Caco-2 (cell line): ENCODE data around the gene SEBOX. TPM values are rescaled to one million over a fixed set of nuclear protein-coding genes. Genes with fewer than 3 reads are reported as not detected.
A peak's percentile ranks its signal among the peaks of the same experiment; 100 is the strongest.

Source experiments
- BruUV-seq: library from RNA; stranded (reverse); fragments of 400-500 nt; replicated peaks from 2 replicates; lab custom pipeline; 2021; lab: Mats Ljungman, UMichigan
- CTCF ChIA-PET: fragments of 300-600 bp; sonication (Branson Sonifier 250); formaldehyde crosslinking; loops from one replicate; lab custom pipeline; 2022; ENCODE audit warnings: antibody characterized with exemption; lab: Charles Lee
- POLR2A ChIA-PET: fragments of 300-600 bp; sonication (Branson Sonifier 250); formaldehyde crosslinking; loops from one replicate; lab custom pipeline; 2022; ENCODE audit warnings: antibody characterized with exemption; lab: Charles Lee
- DNase-seq, 2 experiments: peaks; one replicate each; pipeline versions ENCODE4 v3.0.0 to v3.0.0-alpha.2; 2020 to 2022
- H3K27me3 ChIP-seq: replicated peaks from 2 replicates; pipeline ENCODE4 v1.6.0; 2011; ENCODE audit warnings: low read length; ENCODE audit not compliant: control insufficient read depth, insufficient read depth
- H3K36me3 ChIP-seq: 2 replicates; pipeline ENCODE4 v1.5.1; 2011; ENCODE audit warnings: low read length; ENCODE audit not compliant: control insufficient read depth, insufficient read depth
- H3K4me1 ChIP-seq: fragments of 250-450 bp; sonication (Bioruptor Pico); 2 replicates; pipeline ENCODE4 v1.5.1; 2020; ENCODE audit warnings: mild to moderate bottlenecking
- H3K4me3 ChIP-seq: 2 replicates; pipeline ENCODE4 v1.5.1; 2011; ENCODE audit warnings: low read depth, mild to moderate bottlenecking, control low read depth, low read length
- H3K9me3 ChIP-seq: fragments of 250-450 bp; sonication (Bioruptor Pico); 2 replicates; pipeline ENCODE4 v1.5.1; 2020; ENCODE audit warnings: mild to moderate bottlenecking, moderate library complexity
- H3K27ac Mint-ChIP-seq: one replicate; pipeline ENCODE4 v1.8.0; 2022; ENCODE audit warnings: mixed read lengths; ENCODE audit not compliant: unreplicated experiment
- H3K27me3 Mint-ChIP-seq: one replicate; pipeline ENCODE4 v1.8.0; 2022; ENCODE audit warnings: mixed read lengths; ENCODE audit not compliant: insufficient read depth, unreplicated experiment
- H3K36me3 Mint-ChIP-seq: one replicate; pipeline ENCODE4 v1.8.0; 2022; ENCODE audit warnings: mild to moderate bottlenecking, mixed read lengths; ENCODE audit not compliant: insufficient read depth, unreplicated experiment
- H3K4me1 Mint-ChIP-seq: one replicate; pipeline ENCODE4 v1.8.0; 2022; ENCODE audit warnings: low read depth, mixed read lengths; ENCODE audit not compliant: unreplicated experiment
- H3K4me3 Mint-ChIP-seq: one replicate; pipeline ENCODE4 v1.8.0; 2022; ENCODE audit warnings: mild to moderate bottlenecking, moderate library complexity, mixed read lengths; ENCODE audit not compliant: unreplicated experiment
- H3K9me3 Mint-ChIP-seq: one replicate; pipeline ENCODE4 v1.8.0; 2022; ENCODE audit warnings: mixed read lengths; ENCODE audit not compliant: unreplicated experiment
- intact Hi-C: fragments of 100-400 bp; cut with micrococcal nuclease; formaldehyde crosslinking; loops from one replicate; pipeline ENCODE4 v1.10.0; 2022; ENCODE audit not compliant: unreplicated experiment
- total RNA-seq: library from RNA; stranded (reverse); gene quantifications from 2 replicates; pipeline ENCODE4 v1.2.3, GENCODE V29; 2022
- TF ChIP-seq, protein P1 (sequence below), 2 experiments: fragments of 200-600 bp in 1 of 2; IDR thresholded peaks; 1 replicate in 1 of 2; 2 replicates in 1 of 2; pipeline versions ENCODE4 v1.5.1 to v1.8.0; 2011 to 2022; ENCODE audit warnings: antibody characterized with exemption in 1 of 2, control low read depth in 1 of 2, inconsistent platforms in 1 of 2, low read depth in 1 of 2, low read length in 1 of 2, mild to moderate bottlenecking in 1 of 2, moderate library complexity in 1 of 2; ENCODE audit not compliant: insufficient read depth in 1 of 2, severe bottlenecking in 1 of 2, unreplicated experiment in 1 of 2

The SEBOX gene
- total RNA-seq, 1 experiment from 2014 or later, result not detected

- Mint-ChIP-seq H3K9me3 (no peaks in the 10 kb centered on the region), H3K27ac (peak overlapping the region; percentile 72), H3K36me3 (peaks cover 65% of the 10 kb centered on the region), H3K27me3 (no peaks in the 10 kb centered on the region), H3K4me1 (peaks cover 31% of the 10 kb centered on the region), H3K4me3 (peak overlapping the region; percentile 90)
- Histone ChIP-seq H3K4me1 (peaks cover 53% of the 10 kb centered on the region), H3K4me3 (peak overlapping the region; percentile 10; the same call in 1 of the 2 replicates), H3K27me3 (no peaks in the 10 kb centered on the region), H3K9me3 (no peaks in the 10 kb centered on the region), H3K36me3 (peaks cover 19% of the 10 kb centered on the region)
- intact Hi-C loops, result loop anchor here (2.0 to 10.0 kb wide), 2 partner anchors 20 to 170 kb away; no protein-coding TSS in a partner anchor
- DNase-seq, result no peak
- BruUV-seq, result no TSS peak
- POLR2A ChIA-PET, result interaction anchor here (1.5 to 4.6 kb wide), 4 partner anchors 10 to 69 kb away, joined by 5 to 40 read pairs (median 8); partner anchors contain the start of genes IFT20, POLDIP2, TNFAIP1 and VTN
- TF ChIP-seq, protein P1, sequence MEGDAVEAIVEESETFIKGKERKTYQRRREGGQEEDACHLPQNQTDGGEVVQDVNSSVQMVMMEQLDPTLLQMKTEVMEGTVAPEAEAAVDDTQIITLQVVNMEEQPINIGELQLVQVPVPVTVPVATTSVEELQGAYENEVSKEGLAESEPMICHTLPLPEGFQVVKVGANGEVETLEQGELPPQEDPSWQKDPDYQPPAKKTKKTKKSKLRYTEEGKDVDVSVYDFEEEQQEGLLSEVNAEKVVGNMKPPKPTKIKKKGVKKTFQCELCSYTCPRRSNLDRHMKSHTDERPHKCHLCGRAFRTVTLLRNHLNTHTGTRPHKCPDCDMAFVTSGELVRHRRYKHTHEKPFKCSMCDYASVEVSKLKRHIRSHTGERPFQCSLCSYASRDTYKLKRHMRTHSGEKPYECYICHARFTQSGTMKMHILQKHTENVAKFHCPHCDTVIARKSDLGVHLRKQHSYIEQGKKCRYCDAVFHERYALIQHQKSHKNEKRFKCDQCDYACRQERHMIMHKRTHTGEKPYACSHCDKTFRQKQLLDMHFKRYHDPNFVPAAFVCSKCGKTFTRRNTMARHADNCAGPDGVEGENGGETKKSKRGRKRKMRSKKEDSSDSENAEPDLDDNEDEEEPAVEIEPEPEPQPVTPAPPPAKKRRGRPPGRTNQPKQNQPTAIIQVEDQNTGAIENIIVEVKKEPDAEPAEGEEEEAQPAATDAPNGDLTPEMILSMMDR (IDR thresholded peaks at IDR 0.05; ENCODE audit: insufficient read depth in 1 of 2, low read depth in 1 of 2, low read length in 1 of 2, severe bottlenecking in 1 of 2, unreplicated experiment in 1 of 2), result no peak
- CTCF ChIA-PET, result interaction anchor here (0.6 to 2.3 kb wide), 4 partner anchors 12 to 162 kb away, joined by 3 to 14 read pairs (median 7); partner anchors contain the start of gene VTN
These were observed 39.4 kb upstream of the SEBOX start for GRCh38 chr17:28404461-28404811.

DNA sequence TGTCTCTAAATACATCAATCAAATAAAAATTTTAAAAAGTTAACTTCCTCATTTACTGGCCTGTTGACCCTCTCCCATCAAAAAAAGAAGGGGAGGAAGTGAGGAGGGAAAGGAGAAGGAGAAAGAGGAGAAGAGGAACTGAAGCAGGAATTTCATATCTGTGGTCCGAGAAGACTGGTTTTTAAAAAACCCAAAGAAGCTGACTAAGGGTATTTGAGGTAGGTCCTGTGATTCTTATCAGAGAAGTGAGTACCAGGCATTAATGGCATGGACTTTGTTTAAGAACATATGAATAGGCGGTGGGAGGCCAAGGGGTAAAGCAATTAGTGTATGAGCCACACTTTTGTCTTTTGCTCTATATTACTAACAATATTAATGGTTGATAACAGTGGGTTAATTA, 39.0 kb upstream of the SEBOX start:
- H3K36me3 ChIP-seq, result peaks cover 20% of the 10 kb centered on the region
- TF ChIP-seq, protein P1 (IDR thresholded peaks at IDR 0.05; ENCODE audit: insufficient read depth in 1 of 2, low read depth in 1 of 2, low read length in 1 of 2, severe bottlenecking in 1 of 2, unreplicated experiment in 1 of 2), result no peak
- intact Hi-C loops, result loop anchor here (2.0 to 10.0 kb wide), 2 partner anchors 19 to 169 kb away; no protein-coding TSS in a partner anchor
- CTCF ChIA-PET, result interaction anchor here (0.6 to 2.3 kb wide), 2 partner anchors 13 to 162 kb away, joined by 3 to 14 read pairs; no protein-coding TSS in a partner anchor
- H3K9me3 Mint-ChIP-seq, result no peaks in the 10 kb centered on the region
- DNase-seq, result no peak
- no TSS peak for BruUV-seq
- no peaks in the 10 kb centered on the region for H3K27me3 ChIP-seq
- peak overlapping the region; percentile 72 for H3K27ac Mint-ChIP-seq
- no peaks in the 10 kb centered on the region for H3K9me3 ChIP-seq
- no peak overlapping the region for H3K4me3 ChIP-seq
- peaks cover 70% of the 10 kb centered on the region for H3K36me3 Mint-ChIP-seq
- H3K4me3 Mint-ChIP-seq, result peak overlapping the region; percentile 90
- no peaks in the 10 kb centered on the region for H3K27me3 Mint-ChIP-seq
- peaks cover 53% of the 10 kb centered on the region for H3K4me1 ChIP-seq
- peaks cover 31% of the 10 kb centered on the region for H3K4me1 Mint-ChIP-seq
- POLR2A ChIA-PET, result interaction anchor here (1.8 to 4.6 kb wide), 2 partner anchors 47 to 68 kb away, joined by 9 to 40 read pairs; partner anchors contain the start of genes IFT20, POLDIP2 and TNFAIP1

- H3K9me3 ChIP-seq, result no peaks in the 10 kb centered on the region
- H3K4me3 ChIP-seq, result no peak overlapping the region
- Mint-ChIP-seq H3K4me3 (peak overlapping the region; percentile 3), H3K9me3 (no peaks in the 10 kb centered on the region), H3K36me3 (peaks cover 81% of the 10 kb centered on the region), H3K27ac (no peak overlapping the region), H3K4me1 (peaks cover 30% of the 10 kb centered on the region), H3K27me3 (no peaks in the 10 kb centered on the region)
- H3K4me1 ChIP-seq, result peaks cover 53% of the 10 kb centered on the region
- intact Hi-C loops, result loop anchor here (10.0 kb wide), 1 partner anchor 168 kb away; no protein-coding TSS in a partner anchor
- peak in 1 of 2 experiments; percentile 38 for DNase-seq
- peaks cover 22% of the 10 kb centered on the region for H3K36me3 ChIP-seq
- no TSS peak for BruUV-seq
- TF ChIP-seq, protein P1 (IDR thresholded peaks at IDR 0.05; ENCODE audit: insufficient read depth in 1 of 2, low read depth in 1 of 2, low read length in 1 of 2, severe bottlenecking in 1 of 2, unreplicated experiment in 1 of 2), result no peak
- ChIA-PET POLR2A (no interaction called here), CTCF (no interaction called here)
- no peaks in the 10 kb centered on the region for H3K27me3 ChIP-seq
These were observed 37.8 kb upstream of the SEBOX start for GRCh38 chr17:28402844-28403243.
